GM12878 (cell line): Measurements from ENCODE around the gene NME7. TPM values are rescaled to one million over a fixed set of nuclear protein-coding genes. Genes with fewer than 3 reads are reported as not detected.

Experiments
- ATF2 ChIP-seq: IDR thresholded peaks from 2 replicates; pipeline ENCODE4 v1.6.1; 2012; ENCODE audit warnings: low read length, inconsistent platforms
- BRCA1 ChIP-seq: IDR thresholded peaks from 2 replicates; pipeline ENCODE4 v1.6.1; 2011; ENCODE audit warnings: low read depth, low read length, improper control_type of control experiment
- CHD2 ChIP-seq: IDR thresholded peaks from 2 replicates; pipeline ENCODE4 v1.6.1; 2011; ENCODE audit warnings: low read depth, low read length, improper control_type of control experiment, borderline replicate concordance
- CREB1 ChIP-seq: IDR thresholded peaks from 2 replicates; pipeline ENCODE4 v1.6.1; 2012; ENCODE audit warnings: low read depth, mild to moderate bottlenecking, inconsistent platforms
- CREM ChIP-seq: IDR thresholded peaks from 2 replicates; pipeline ENCODE4 v1.6.1; 2014; ENCODE audit warnings: antibody characterized with exemption, low read depth
- ETV6 ChIP-seq, 2 experiments: fragments of 450-650 bp in 1 of 2; IDR thresholded peaks in 1 of 2; conservative IDR thresholded peaks in 1 of 2; 2 replicates each; pipeline ENCODE4 v1.6.1; 2014; ENCODE audit warnings: antibody characterized with exemption in 1 of 2, borderline replicate concordance in 1 of 2, low read depth in 1 of 2, mild to moderate bottlenecking in 1 of 2, moderate library complexity in 1 of 2
- FOXK2 ChIP-seq: fragments of 450-650 bp; IDR thresholded peaks from 2 replicates; pipeline ENCODE4 v1.6.1; 2017; ENCODE audit warnings: mild to moderate bottlenecking, moderate library complexity
- GABPA ChIP-seq: IDR thresholded peaks from 2 replicates; pipeline ENCODE4 v1.6.1; 2014; ENCODE audit warnings: antibody characterized with exemption, low read depth, mild to moderate bottlenecking, inconsistent platforms
- HDAC2 ChIP-seq: fragments of 200-600 bp; sonication (generic); IDR thresholded peaks from 2 replicates; pipeline ENCODE4 v1.6.1; 2017
- HDAC6 ChIP-seq: fragments of 200-600 bp; sonication (generic); IDR thresholded peaks from one replicate; pipeline ENCODE4 v1.8.0; 2017; ENCODE audit warnings: antibody characterized with exemption; ENCODE audit not compliant: unreplicated experiment
- IKZF1 ChIP-seq: fragments of 450-650 bp; conservative IDR thresholded peaks from 2 replicates; pipeline ENCODE4 v1.6.1; 2017; ENCODE audit warnings: antibody characterized with exemption, mild to moderate bottlenecking
- JUNB ChIP-seq: IDR thresholded peaks from 2 replicates; pipeline ENCODE4 v1.6.1; 2016; ENCODE audit warnings: antibody characterized with exemption, mild to moderate bottlenecking
- JUND ChIP-seq: IDR thresholded peaks from 2 replicates; pipeline ENCODE4 v1.6.1; 2012; ENCODE audit warnings: low read depth, mild to moderate bottlenecking, low read length, improper control_type of control experiment, moderate library complexity
- MEF2B ChIP-seq: fragments of 450-650 bp; IDR thresholded peaks from 2 replicates; pipeline ENCODE4 v1.6.1; 2018; ENCODE audit warnings: mild to moderate bottlenecking, moderate library complexity; ENCODE audit not compliant: partially characterized antibody, poor library complexity, severe bottlenecking
- MYB ChIP-seq: fragments of 150-350 bp; IDR thresholded peaks from 2 replicates; pipeline ENCODE4 v1.6.1; 2014; ENCODE audit warnings: mild to moderate bottlenecking, low read depth, low read length, borderline replicate concordance
- PAX8 ChIP-seq: fragments of 450-650 bp; IDR thresholded peaks from 2 replicates; pipeline ENCODE4 v1.6.1; 2017; ENCODE audit warnings: mild to moderate bottlenecking, moderate library complexity
- RAD51 ChIP-seq: fragments of 450-650 bp; IDR thresholded peaks from 2 replicates; pipeline ENCODE4 v1.6.1; 2016; ENCODE audit warnings: moderate library complexity, mild to moderate bottlenecking, inconsistent platforms
- RCOR1 ChIP-seq: conservative IDR thresholded peaks from 2 replicates; pipeline ENCODE4 v1.6.1; 2012; ENCODE audit warnings: low read depth, low read length, improper control_type of control experiment
- RFX5 ChIP-seq: IDR thresholded peaks from 2 replicates; pipeline ENCODE4 v1.6.1; 2011; ENCODE audit warnings: low read depth, low read length, improper control_type of control experiment
- SP1 ChIP-seq: IDR thresholded peaks from one replicate; pipeline ENCODE4 v1.6.1; 2011; ENCODE audit warnings: low read depth, low read length
- TBL1XR1 ChIP-seq: IDR thresholded peaks from 2 replicates; pipeline ENCODE4 v1.6.1; 2012; ENCODE audit warnings: low read depth, low read length, improper control_type of control experiment
- TCF3 ChIP-seq: IDR thresholded peaks from 2 replicates; pipeline ENCODE4 v1.6.1; 2012; ENCODE audit warnings: low read depth, mild to moderate bottlenecking, low read length, borderline replicate concordance; ENCODE audit not compliant: insufficient read depth
- ZNF217 ChIP-seq: fragments of 450-650 bp; IDR thresholded peaks from 2 replicates; pipeline ENCODE4 v1.6.1; 2017; ENCODE audit warnings: antibody characterized with exemption, mild to moderate bottlenecking
- ZNF384 ChIP-seq: IDR thresholded peaks from 2 replicates; pipeline ENCODE4 v1.6.1; 2012; ENCODE audit warnings: low read depth, mild to moderate bottlenecking, low read length, improper control_type of control experiment, borderline replicate concordance
- ZSCAN29 ChIP-seq: fragments of 450-650 bp; IDR thresholded peaks from 2 replicates; pipeline ENCODE4 v1.6.1; 2017; ENCODE audit warnings: mild to moderate bottlenecking, moderate library complexity
- polyA plus RNA-seq, 11 experiments: library from polyadenylated mRNA; depleted of rRNA in 4 of 11; unstranded in 6 of 11; stranded (reverse) in 5 of 11; fragments of >200 nt; fragmentation: Nextera tagmentation in 4 of 11; fragmentation: Illumina TruSeq in 1 of 11; extraction: Ambion mirVana in 4 of 11; extraction: Trizol in 1 of 11; gene quantifications; 1 replicate in 1 of 11; 2 replicates in 10 of 11; pipeline versions ENCODE4 v1.2.1 to v1.2.3, GENCODE V29; 2011 to 2016; ENCODE audit warnings: inconsistent platforms in 2 of 11, missing spikeins in 2 of 11, low read depth in 1 of 11
- total RNA-seq, 4 experiments: library from RNA; depleted of rRNA in 3 of 4; stranded (reverse); fragments of >200 nt in 3 of 4; fragmentation: Illumina TruSeq in 1 of 4; extraction: Trizol in 1 of 4; gene quantifications; 2 replicates each; pipeline versions ENCODE4 v1.2.1 to v1.2.3, GENCODE V29; 2013 to 2021
- TF ChIP-seq, protein P1 (sequence below): IDR thresholded peaks from 2 replicates; pipeline ENCODE4 v1.6.1; 2011; ENCODE audit warnings: low read depth, low read length, improper control_type of control experiment, borderline replicate concordance
- TF ChIP-seq, protein P2 (sequence below): IDR thresholded peaks from 2 replicates; pipeline ENCODE4 v1.6.1; 2011; ENCODE audit warnings: mild to moderate bottlenecking, low read depth, low read length, moderate library complexity; ENCODE audit not compliant: insufficient replicate concordance

Gene NME7
- total and polyA plus RNA-seq, 10 of the 15 experiments (the other 5 are each of a cell fraction or from before 2014, with no cell fraction given): 1.5 to 15.6 (median 7.2) TPM

- peak; percentile 86 for TF ChIP-seq JUNB
- peak; percentile 72; the same call in 1 of the 2 replicates for TF ChIP-seq CREM
- TF ChIP-seq RAD51: no peak
- TF ChIP-seq ETV6 (conservative IDR thresholded peaks at IDR 0.05 in 1 of 2, IDR thresholded peaks at IDR 0.05 in 1 of 2; ENCODE audit: borderline replicate concordance in 1 of 2, low read depth in 1 of 2): peak in 1 of 2 experiments; percentile 68; a peak in 1 of 4 replicates
- TF ChIP-seq ZNF217: no peak
- TF ChIP-seq, protein P1, sequence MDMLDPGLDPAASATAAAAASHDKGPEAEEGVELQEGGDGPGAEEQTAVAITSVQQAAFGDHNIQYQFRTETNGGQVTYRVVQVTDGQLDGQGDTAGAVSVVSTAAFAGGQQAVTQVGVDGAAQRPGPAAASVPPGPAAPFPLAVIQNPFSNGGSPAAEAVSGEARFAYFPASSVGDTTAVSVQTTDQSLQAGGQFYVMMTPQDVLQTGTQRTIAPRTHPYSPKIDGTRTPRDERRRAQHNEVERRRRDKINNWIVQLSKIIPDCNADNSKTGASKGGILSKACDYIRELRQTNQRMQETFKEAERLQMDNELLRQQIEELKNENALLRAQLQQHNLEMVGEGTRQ: no peak
- TF ChIP-seq SP1: peak; percentile 9
- TF ChIP-seq MEF2B: peak; percentile 41
- no peak for TF ChIP-seq BRCA1
- TF ChIP-seq MYB: no peak
- TF ChIP-seq ATF2: peak; percentile 77
- TF ChIP-seq GABPA: 0 out of 2 replicates have a peak, but pooled peaks have one; percentile 39
- 0 out of 2 replicates have a peak, but pooled peaks have one; percentile 16 for TF ChIP-seq TBL1XR1
- no peak for TF ChIP-seq ZNF384
- TF ChIP-seq CHD2: no peak
- TF ChIP-seq RFX5: no peak
- no peak for TF ChIP-seq HDAC2
- TF ChIP-seq CREB1: peak; percentile 77
- TF ChIP-seq HDAC6: no peak
- TF ChIP-seq, protein P2, sequence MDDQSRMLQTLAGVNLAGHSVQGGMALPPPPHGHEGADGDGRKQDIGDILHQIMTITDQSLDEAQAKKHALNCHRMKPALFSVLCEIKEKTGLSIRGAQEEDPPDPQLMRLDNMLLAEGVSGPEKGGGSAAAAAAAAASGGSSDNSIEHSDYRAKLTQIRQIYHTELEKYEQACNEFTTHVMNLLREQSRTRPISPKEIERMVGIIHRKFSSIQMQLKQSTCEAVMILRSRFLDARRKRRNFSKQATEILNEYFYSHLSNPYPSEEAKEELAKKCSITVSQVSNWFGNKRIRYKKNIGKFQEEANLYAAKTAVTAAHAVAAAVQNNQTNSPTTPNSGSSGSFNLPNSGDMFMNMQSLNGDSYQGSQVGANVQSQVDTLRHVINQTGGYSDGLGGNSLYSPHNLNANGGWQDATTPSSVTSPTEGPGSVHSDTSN: no peak
- TF ChIP-seq ZSCAN29: no peak
- TF ChIP-seq IKZF1: peak; percentile 52
- TF ChIP-seq TCF3: no peak
- no peak for TF ChIP-seq JUND
- TF ChIP-seq FOXK2: no peak
- no peak for TF ChIP-seq PAX8
- no peak for TF ChIP-seq RCOR1
Observed at GRCh38 chr1:169363046-169363730, 4.4 kb downstream of the NME7 start (continued).
